Adrenal gland (tissue), 5 donors: ENCODE measurements around the gene CCDC180.

Experiments
- CTCF ChIP-seq, 6 experiments: fragments of 450-650 bp in 4 of 6; fragments of 200-600 bp in 2 of 6; sonication (generic) in 1 of 6; IDR thresholded peaks; 1 replicate in 5 of 6; 2 replicates in 1 of 6; pipeline versions ENCODE4 v1.5.1 to v1.8.0; 2016 to 2021; ENCODE audit warnings: antibody characterized with exemption in 6 of 6, mild to moderate bottlenecking in 2 of 6, moderate library complexity in 1 of 6
- POLR2A ChIP-seq, 2 donors: fragments of 450-650 bp; IDR thresholded peaks; one replicate each; pipeline ENCODE4 v1.6.1; 2017; ENCODE audit warnings: antibody characterized with exemption in 2 of 2, mild to moderate bottlenecking in 2 of 2, moderate library complexity in 1 of 2
- donor health status: DM: no; HTN: no; CAD: no.

- TF ChIP-seq POLR2A (IDR thresholded peaks at IDR 0.05) (no peak), CTCF (IDR thresholded peaks at IDR 0.05) (no peak)
Observed at GRCh38 chr9:97292200-97292599, 15.3 kb upstream of the CCDC180 start.
